Occipital lobe (tissue), 2 donors: ENCODE data around the gene FOXP2. TPM values are rescaled to one million over a fixed set of nuclear protein-coding genes. Genes with fewer than 3 reads are reported as not detected.

Source experiments
- DNase-seq: peaks from one replicate; lab custom pipeline; 2025; lab: John Stamatoyannopoulos, UW
- total RNA-seq: library from RNA; depleted of rRNA; stranded (reverse); fragments of >200 nt; gene quantifications from one replicate; pipeline ENCODE4 v1.2.3, GENCODE V29; 2014

Gene FOXP2
- total RNA-seq, 1 donor from 2014 or later: 29.9 TPM

GRCh38 chr7:114653364-114654088, 238.9 kb downstream of the FOXP2 start:
- DNase-seq: no peak

- no peak for DNase-seq
Measured at GRCh38 chr7:114656466-114656865, 241.9 kb downstream of the FOXP2 start.

DNA sequence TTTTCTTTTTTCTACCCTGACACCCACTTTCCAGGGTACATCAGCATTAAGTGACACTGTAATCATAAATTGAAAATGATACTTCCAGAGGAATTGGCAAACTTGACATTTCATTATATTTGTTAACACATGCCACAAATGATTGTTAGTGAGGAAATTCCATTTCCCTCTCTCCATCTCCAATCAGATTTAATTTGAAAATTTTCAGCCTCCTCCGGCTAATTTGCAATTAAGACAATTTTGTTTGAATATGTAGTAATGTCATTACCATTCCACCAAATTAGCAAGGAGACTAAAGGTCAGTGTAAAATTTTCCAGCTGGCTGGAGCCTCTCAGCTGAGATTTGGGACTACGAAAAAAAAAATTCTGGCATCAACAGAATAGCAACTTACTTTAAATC, 242.7 kb downstream of the FOXP2 start:
- DNase-seq: no peak

DNA sequence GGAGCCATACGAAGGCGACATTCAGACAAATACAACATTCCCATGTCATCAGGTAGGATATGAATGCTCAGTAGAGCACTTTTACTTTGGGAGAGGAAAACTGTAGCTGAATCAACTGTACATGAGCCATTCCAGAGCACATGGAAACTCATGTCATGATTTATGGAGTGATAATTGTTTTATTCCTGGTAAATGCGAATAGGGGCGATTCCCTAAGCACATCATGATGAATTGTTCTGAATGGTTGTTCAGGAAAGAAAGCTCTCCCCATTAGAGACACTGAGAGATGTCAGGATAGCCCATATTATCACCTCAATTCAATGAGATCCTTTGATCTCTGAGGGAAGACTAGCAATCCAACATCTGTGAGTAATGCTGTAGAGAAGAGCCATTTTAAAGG, 243.6 kb downstream of the FOXP2 start:
- no peak for DNase-seq

- no peak for DNase-seq
Measured at GRCh38 chr7:114659409-114660125, 245.0 kb downstream of the FOXP2 start.

- no peak for DNase-seq
Measured at GRCh38 chr7:114660126-114660486, 245.5 kb downstream of the FOXP2 start.

DNA sequence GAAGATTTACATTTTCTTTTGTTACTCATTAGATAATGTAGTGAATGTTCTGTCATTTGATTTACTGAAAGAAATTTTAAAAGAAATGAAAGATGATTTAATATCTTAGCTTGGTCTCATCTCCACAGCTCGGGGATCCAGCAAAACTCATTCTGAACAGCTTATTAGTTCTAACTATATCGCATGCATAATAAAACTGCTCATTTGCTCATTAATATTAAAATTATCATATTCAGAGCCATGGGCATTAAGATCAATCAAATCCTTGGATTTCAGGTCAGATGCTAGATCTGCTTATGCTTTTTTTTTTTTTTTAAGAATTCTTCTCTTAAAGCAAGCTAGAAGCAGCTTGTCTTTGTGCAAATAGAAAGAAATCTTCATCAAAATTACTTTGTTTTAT, 246.1 kb downstream of the FOXP2 start:
- DNase-seq: no peak

- no peak for DNase-seq
Measured at GRCh38 chr7:114662002-114662677, 247.5 kb downstream of the FOXP2 start.

- DNase-seq: peak; percentile 1
Measured at GRCh38 chr7:114663502-114663901, 248.9 kb downstream of the FOXP2 start.

- DNase-seq: no peak
Measured at GRCh38 chr7:114670676-114671075, 256.1 kb downstream of the FOXP2 start.

DNA sequence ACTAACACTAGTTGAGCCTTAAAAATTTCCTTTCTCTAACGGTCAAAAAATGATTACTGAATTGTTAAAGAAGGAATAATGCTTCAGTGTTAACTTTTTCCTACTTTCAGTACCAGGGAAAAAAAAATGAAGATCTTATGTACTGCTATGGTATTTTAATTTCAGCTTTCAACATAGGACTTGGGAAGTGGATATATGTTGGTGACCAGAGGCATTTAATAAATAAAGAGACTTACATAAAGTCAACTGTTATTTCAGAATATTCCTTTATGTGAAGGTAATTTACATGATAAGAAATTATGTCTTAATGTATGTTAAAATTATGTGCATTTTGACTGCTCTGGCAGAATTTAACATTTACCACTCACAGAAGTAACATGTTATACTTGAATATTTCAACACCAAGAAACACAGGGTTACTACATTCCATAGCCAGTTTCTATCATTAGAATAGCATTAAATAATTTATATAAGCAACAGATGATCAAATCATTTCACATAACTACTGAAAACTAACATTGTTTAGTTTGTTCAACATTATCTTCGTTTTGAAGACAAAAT, 257.0 kb downstream of the FOXP2 start:
- DNase-seq: no peak

GRCh38 chr7:114678116-114678515, 263.5 kb downstream of the FOXP2 start:
- no peak for DNase-seq

- no peak for DNase-seq
Measured at GRCh38 chr7:114687238-114687637, 272.6 kb downstream of the FOXP2 start.

- no peak for DNase-seq
Measured at GRCh38 chr7:114688443-114689055, 273.9 kb downstream of the FOXP2 start.

GRCh38 chr7:114689406-114689805, 274.8 kb downstream of the FOXP2 start:
- DNase-seq: no peak

- no peak for DNase-seq
Measured at GRCh38 chr7:114691605-114692004, 277.0 kb downstream of the FOXP2 start.

DNA sequence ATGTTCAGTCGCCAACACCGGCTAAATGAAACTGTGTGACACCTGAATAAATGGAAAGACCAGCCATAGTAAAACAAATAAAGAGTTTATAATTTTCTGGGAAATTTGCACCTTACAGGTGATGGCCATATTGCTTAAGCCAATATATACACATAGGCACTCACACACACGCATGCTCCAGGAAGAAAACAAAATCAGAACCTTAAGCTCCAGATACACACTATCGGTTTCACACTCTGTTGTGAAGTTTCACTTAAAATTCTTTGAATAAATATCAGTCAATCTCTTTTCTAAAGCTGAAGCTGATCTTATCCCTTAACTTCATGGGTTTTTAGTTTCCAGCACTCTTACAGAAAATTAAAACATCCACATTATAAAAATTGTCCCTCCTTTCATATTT, 280.6 kb downstream of the FOXP2 start:
- no peak for DNase-seq

DNA sequence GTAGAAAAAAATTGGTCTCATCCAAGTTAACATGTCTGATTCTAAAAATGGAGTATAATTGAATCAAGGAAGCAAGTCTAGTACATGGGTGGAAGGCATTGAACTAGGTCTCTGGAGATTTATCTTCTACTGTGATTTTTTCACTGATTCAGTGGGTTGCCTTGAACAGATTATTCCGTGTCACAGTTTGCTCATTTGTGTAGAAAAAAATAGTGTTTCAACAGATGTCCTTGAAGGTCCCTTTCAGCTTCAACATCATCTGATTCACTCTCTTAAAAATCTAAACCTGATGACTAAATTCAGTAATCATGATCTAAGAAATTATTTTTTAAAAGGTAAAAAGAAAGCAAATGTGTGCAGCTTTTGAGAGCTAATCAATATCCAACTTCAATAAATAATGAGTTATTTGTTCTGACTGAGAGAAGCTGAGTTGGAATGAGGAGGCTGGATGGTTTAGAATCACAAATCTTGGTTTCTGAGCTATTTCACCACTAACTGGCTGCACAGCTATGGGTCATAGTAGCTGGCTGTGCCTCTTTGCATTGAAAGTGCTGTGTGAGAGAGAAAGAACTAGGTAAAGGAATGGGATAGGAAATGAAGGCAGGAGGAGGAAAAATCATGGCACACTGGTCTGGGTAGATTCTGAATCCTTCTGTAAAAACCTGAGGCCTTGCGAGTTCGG, 285.8 kb downstream of the FOXP2 start:
- DNase-seq: no peak

GRCh38 chr7:114703677-114704076, 289.1 kb downstream of the FOXP2 start:
- DNase-seq: no peak

GRCh38 chr7:114708646-114709045, 294.0 kb downstream of the FOXP2 start:
- DNase-seq: no peak

GRCh38 chr7:114710499-114710898, 295.9 kb downstream of the FOXP2 start:
- DNase-seq: no peak
